OCI-M2 (cell line): ENCODE measurements around the gene COL6A3.

ENCODE experiments used
- DNase-seq: peaks from one replicate; lab custom pipeline; 2025; ENCODE audit not compliant: unreplicated experiment; lab: John Stamatoyannopoulos, UW

Gene COL6A3

DNA sequence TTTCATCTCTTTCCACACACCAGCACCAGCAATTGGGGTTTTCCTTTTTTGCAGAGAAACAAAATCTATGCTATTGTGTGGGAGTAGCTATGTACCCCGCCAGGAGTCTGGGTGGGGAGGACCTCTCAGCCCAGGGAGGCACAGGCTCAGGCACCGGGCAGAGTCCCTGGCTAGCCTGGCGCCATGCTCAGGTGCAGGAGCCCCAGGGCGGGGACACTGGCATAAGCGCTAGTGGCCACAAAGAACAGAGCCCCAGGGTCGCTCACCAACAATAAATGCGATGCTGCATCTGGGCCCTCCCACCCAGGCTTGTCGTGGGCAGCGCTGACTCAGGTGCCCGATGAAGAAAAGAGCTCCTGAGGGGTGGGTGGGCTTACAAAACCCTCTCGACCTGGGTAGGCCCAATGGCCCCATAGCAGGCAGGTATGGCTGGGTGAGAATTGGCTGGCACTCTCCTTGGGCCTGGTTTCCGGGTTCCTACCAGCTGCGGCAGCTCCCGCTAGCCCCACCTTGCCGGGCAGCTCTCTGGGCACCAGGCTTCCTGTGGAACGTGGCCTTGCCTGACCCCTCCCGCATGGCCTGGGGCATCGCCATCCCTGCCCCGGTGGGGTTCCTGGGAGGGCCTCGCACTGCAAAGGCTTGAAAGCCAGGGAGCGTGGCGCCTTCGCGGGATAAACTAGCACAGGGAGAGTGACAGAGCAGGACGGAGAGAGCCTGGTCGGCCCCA is 31.8 kb upstream of the COL6A3 start:
- no peak for DNase-seq

DNA sequence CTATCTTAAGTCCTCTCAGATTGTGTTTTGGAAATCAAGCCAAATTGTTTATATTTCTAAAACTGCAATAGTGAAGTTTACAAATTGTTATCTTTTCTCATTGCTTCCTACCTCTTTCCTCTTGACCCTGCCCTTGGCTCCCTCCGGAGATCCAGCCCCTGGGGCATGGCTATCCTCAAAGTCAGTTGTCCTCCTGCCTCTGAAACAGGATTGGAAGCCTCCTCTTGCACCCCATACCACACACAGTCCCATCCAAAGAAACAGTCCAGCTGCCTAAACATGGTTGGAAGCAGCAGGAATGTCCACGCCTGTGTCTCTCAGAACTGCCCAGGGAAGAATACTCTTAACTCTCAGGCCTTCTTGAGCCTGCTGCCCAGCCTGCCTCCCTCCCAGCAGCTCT is 30.1 kb upstream of the COL6A3 start:
- DNase-seq: no peak

DNA sequence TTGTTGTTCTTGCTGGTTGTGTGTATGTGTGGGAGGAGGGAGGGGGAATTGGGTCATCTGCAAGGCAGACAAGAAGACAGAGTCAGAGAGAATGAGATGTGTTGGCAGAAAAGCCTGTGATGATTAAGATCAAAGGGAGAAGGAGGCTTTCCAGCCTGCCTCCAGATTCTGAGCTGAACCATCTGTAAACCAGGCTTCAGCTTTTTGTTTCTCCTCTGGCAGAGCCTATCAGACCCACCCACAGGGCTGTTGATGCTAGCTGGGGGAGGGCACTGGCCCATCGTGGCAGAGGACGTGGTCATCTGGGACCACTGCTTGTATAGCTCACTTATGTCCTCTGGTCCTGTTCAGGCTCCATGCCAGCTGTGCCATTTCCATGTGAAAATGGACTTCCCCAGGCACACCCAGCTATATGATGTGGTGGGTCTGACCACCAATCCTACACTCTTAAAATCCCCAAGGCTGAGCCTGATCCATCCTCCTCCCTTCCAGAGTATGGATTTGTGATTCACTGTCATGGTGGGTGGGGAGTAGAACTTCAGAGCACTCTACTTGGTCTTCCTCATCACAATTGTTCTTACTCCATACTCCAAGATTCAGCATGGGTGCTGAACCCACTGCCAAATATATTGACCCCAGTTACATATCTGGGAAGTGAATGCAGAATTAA is 27.8 kb upstream of the COL6A3 start:
- DNase-seq: no peak

DNA sequence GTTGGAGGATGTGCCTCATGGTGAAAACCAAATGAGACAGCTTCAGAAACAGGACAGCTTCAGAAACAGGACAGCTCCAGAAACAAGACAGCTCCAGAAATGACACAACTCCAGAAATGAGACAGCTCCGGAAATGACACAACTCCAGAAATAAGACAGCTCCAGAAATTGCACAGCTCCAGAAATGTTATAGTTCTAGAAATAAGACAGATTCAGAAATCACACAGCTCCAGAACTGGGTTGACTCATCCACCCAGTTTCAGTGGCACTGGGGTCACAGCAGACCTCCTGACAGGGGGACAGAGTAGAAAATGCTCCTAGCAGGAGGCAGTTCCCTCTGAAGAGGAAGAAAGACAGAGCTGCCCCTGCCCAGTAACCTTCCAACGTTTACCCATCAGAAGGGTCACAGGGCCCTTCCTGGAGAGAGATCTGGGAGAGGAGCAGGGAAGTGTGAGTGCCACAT is 26.9 kb upstream of the COL6A3 start:
- no peak for DNase-seq

DNA sequence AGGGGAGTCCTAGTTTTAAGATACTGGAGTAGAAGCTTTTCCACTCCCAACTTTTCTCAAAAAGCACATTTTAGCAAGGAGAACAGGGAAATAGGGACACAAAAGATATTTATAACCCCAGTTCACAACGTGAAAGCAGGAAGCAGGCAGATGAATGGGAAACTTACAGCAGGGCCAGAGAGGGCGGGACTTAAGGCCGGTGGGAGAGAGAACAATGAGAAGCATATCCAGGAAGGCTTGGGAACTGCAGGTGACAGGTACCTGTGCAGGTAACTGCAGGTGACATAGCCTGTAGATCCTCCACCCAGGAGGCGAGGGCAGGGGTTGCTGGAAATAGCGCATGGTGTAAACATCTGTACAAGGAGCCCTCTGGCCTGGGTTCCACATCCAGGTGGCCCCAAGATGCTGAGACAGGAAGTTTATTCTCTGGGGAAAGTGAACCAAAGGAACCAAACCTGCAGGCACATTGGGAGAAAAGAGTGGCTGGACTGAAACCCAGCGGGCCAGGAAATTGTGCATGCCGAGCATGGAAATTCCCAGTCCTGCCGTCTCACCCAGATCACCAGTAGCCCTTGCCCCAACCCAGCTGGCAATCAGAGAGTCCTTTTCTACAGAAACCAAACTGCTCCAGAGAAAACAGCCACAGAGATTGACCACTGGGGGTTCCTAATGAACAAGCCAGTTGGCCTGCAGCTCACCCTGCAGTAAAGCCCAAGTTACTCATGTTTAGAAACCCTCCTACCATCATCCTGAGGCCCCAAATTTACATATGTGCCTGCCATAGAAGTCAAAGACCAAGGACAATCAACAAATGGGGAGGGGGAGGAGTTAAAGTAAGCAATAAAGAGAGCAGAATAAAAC is 24.3 kb upstream of the COL6A3 start:
- DNase-seq: no peak

DNA sequence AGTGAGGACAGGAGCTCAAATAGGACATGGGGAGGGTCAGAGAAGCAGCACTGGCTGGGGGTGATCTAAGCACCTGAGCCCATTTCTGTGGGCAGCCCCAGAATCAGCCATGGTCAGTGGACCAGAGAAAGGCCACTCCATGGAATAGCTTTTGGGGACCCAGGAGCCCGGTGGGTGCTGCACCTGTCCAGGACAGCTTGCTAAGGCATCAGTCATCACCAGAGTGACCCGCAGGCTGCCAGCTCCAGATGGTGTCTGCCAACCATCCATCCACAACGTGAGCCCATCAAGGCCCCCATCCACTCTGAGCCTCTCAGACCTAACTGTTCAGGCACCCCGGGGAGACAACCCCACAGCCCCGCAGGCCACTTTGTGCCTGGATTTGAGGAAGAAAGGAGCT is 23.6 kb upstream of the COL6A3 start:
- DNase-seq: no peak

DNA sequence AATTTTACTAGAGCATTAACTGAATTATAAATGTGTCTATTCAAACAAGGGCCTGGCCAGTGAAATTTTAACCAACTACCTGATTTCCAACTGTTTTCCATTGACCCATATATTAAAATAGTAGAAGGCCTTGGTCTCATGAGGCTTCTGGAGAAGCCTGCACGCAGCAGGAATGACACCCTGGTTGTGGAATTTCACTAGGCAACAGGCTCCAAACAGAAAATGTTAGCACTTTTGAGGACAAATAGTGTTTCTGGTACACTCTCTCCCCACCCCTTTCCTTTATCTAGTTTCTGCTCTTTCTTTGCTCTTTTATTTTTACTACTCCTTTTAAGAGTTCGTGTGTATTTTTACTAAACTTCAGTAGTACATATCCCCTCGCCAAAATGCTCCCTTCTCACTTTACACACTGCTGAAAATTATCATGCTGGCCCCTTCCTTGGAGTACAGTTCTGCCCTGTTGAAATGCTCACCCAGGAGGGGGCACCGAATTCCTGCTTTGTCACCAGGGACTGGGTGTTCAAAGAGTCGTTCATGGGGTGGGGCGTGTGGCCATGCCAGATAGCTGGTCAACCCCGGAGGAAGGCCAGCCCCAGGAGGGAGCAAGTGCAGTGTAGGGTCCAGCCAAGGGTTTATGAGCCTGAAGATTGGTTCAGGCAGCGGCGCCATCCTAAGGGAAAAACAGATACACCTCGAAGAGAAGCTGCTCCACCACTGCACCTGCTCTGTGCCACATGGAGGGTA is 22.1 kb upstream of the COL6A3 start:
- DNase-seq: no peak

DNA sequence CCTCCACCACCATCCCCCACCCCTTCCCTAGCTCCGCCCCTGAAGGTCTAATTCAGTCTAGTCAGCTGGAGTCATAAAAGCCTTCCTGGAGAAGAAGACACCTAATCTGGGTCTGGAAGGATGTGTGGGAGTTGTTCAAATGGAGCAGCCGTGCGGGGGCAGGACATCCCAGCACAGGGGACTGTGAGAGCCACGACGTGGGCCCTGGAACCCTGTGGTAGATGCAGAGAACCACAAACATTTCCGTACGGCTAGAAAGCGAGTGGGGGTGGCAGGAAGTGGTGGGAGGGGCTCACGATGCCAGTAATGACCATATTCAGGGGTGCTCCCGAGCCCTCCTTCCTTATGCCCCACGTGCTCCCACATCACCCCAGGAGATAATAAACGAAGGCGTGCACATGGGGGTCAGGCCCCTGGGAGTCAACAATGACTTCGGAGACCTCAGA is 20.9 kb upstream of the COL6A3 start:
- no peak for DNase-seq

DNA sequence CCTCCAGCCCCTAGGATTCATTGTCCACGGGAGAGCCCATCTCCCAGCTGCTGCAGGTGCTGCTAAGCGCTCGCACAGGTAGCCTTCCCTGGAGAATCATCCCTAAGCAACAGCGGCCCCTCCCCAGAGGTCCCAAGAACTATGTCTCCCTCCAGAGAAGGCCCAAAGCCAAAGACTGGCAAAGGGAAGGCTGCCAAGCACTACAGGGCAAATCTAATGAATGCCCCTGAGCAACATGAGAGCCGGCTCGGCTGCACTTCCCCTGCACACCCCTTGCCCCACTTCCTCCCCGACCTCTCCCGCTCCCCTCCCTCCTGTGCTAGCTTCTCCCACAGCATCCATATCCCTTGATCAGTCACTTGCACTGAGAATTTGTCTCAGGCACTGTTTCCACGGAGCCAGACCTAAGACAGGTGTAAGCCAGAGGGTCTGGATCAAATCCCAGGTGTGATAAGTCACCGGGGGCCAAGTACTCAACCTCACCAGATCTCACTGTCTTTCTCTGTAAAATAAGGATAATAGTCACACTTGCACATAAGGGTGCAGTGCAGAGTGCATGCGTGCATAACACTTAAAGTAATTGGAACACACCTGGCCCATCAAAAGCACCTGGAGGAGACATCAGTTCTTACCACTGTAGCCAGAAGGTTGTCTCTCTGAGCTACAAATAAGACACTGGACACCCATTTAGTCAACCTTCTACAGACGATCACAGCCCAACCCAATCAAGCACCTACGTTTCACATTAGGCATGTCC is 20.1 kb upstream of the COL6A3 start:
- no peak for DNase-seq

DNA sequence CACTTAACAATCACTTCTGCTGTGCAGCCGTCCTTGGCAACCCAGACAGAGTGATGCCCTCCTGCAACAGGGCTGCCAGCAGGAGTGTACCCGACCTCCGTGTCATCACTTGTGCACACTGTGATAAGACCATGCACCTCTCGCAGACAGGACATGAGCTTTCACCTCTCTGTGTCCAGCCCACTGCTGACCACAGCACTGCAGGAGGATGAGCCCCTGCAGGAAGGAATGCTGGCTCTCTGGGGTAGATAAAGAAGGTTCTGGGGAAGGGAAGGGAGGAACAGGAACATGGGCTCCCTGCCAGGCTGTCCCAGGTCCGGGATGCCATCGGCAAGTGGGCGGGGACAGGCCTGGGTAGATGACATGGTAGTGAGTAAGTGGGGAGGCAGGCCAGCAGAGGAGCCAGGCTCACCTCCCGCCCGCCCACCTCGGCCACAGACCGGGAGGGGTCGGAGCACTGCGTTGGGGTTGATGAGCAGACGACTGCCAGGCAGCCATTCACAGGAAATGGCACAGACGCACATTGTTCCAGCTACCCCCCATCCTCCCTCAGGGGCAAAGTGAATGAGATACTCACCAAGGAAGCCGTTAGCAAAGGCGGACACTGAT is 18.6 kb upstream of the COL6A3 start:
- DNase-seq: no peak

DNA sequence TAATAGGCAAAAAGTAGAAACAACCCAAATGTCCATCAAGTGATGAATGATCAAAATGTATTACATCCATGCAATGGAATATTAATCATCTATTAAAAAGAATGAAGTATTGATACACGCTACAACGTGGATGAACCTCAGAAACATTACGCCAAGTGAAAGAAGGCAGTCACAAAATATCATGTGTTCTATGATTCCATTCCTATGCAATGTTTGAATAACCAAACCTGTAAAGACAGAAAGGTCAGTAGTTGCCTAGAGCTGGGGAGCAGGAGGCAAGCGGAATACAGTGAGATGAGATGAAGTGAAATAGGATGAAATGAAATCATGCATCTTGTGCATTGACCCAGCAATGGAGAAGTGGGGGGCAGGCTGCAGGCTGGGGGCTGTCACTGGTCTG is 17.9 kb upstream of the COL6A3 start:
- DNase-seq: no peak

DNA sequence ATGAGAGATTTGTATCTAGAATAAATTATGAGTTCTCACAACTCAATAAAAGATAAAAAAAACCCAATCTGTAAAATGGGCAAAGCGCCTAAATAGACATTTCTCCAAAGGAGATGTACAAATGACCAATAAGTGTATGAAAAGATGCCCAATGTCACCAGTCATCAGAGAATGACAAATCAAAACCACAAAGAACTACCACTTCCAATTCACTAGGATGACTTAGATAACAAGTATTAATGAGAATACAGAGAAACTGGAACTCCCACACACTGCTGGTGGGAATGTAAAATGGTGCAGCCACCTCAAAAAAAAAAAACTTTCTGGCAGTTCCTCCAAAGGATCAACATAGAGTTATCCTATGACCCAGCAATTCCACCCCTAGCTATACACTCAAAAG is 17.4 kb upstream of the COL6A3 start:
- no peak for DNase-seq

DNA sequence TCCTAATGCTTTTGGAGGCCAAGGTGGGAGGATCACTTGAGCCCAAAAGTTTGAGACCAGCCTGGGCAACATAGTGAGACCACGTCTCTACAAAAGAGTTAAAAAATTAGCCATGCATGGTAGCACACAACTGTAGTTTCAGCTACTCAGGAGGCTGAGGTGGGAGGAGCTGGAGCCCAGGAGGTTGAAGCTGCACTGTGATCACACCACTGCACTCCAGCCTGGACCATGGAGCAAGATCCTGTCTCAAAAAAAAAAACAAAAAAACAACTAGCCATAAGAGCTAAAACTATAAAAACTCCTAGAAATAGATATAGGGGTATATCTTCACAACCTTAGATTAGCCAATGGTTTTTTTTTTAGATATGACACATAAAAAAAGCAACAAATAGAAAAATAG is 16.9 kb upstream of the COL6A3 start:
- no peak for DNase-seq

DNA sequence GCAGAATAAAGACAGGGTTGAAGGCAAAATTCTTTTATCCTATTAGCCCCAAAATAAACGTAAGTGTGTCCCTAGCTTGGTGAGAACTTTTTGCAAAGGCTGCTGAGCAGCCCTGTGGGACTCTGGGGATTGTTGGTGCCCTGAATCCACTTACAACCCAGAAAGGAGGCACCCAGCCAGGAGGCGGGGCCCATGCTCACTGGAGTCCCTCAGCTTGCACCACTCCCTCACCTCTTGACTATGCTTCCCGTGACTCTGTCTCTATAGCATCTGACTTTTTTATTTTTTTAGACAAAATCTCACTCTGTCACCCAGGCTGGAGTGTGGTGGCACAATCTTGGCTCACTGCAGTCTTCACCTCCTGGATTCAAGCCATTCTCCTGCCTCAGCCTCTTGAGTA is 15.8 kb upstream of the COL6A3 start:
- no peak for DNase-seq

DNA sequence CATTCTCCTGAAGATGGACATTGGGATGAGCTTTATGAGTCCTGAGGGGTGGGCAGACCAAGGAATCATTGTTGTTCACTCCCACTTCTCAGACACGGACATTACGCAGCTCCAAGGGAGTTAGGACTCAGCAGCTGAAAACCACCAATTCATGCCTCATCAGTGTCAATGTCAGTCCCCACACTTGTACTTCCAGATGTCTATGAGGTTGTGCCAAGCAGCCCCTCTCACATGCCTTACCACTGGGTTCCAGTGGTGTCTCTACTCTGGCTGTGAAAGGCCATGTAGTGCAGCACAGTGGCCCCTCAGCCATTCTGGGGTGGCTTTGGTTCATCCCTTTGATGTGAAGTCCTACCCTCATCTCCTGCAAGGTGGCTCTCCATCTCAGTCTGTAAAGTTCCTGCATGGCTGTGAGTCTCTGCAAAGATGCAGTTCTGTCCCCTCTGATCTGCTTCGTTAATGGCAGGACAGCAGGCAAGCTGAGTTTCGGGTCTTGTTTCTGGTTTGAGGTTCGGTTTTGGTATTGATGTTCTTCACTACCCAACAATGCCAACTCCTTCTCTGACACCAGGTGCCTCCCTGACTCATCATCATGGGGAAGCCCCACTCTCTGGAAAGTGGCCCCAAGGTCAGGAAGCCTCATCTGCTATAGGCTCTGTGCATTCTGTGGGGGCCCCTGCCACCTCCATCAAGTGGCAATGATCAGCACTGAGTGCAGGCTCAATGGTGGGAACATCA is 14.0 kb upstream of the COL6A3 start:
- no peak for DNase-seq

DNA sequence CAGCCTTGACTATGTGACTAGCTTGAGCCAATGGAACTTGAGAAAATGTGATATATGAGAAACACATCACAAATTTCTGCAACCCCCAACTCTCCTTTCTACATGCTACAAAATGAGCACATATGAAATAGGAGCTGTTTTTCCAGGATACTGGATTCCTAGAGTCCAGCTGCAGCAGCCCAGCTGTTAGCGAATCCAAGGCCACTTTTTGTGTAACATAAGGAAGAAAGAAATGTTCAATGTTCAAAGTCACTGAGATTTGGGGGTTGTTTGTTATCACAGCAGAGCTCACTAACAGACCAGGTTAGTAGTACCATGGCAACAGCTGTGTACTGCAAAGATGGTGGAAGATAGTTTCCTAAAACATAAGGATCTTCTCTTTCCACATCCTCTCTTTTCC is 12.6 kb upstream of the COL6A3 start:
- DNase-seq: no peak

DNA sequence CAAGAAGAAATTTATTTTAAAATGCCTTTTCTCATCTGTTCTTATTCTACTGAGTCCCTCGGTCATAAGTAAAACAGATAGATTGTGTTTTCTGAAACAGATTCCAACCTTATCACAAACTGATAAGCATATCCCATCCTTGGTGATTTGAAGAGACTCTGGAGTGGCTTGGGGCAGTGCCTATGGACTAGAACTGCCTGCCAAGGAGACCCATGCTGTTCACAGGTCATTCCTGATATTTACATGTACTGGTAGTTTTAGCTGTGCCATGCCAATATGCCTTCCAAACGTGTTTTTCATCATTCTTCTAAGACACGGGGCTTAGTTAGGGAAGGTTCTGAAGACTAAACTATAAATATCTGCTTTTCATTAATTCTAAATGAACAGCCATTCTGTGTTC is 11.4 kb upstream of the COL6A3 start:
- DNase-seq: no peak

DNA sequence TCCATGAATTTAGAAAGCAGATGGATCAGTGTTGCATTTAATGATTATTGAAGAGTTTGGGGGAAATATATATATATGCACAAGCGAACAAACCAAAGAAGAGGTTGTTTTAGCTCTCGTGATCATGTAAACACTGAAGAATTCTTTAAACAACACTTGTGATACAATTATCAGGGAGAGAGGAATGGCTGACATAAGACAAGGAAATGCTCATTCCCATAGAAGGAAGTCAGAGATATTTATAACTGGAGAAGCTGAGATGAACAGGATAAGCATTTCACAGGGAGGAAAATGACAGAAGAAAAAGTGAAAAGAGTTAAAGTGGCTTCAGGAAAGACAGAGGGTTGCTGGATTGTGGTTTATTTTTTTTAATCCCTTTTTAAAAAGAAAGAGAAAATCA is 10.6 kb upstream of the COL6A3 start:
- DNase-seq: no peak

DNA sequence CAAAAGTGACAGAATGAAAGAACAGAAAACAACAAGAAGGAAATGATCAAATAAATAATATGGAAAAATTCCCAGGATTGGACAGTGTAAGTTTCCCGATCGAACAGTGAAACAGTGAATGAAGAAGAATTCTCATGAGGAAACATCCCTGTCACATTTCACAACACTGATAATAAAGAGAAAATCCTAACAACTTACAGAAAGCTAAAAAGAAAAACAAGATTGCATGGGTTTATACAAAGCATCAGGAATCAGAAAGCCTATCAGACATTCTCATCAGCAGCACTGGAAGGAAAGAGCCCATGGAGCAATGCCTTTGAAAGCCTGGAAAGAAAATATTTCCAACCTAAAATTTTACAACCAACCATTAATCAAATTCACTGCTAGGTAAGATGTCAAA is 9.9 kb upstream of the COL6A3 start:
- no peak for DNase-seq
